Transverse colon (tissue), 4 donors: ENCODE measurements around the gene CBLIF. TPM values are rescaled to one million over a fixed set of nuclear protein-coding genes. Genes with fewer than 3 reads are reported as not detected.
A peak's percentile ranks its signal among the peaks of the same experiment; 100 is the strongest.
"Not testable (repeated sequence)": the region's sequence is repeated elsewhere in the genome, so short reads cannot be mapped to it uniquely, and the experiment has no call there.

Source experiments
- DNase-seq: peaks from one replicate; pipeline ENCODE4 v3.0.0-alpha.2; 2019
- H3K27ac ChIP-seq, 4 donors: fragments of 200-600 bp; sonication (generic); 2 replicates each; pipeline ENCODE4 v1.5.1; 2016 to 2018; ENCODE audit warnings: inconsistent platforms in 4 of 4
- H3K27me3 ChIP-seq: fragments of 200-600 bp; sonication (generic); 2 replicates; pipeline ENCODE4 v1.5.1; 2017; ENCODE audit warnings: inconsistent platforms
- H3K36me3 ChIP-seq, 4 donors: fragments of 200-600 bp; sonication (generic); 2 replicates each; pipeline ENCODE4 v1.5.1; 2017 to 2019; ENCODE audit warnings: inconsistent platforms in 4 of 4
- H3K4me1 ChIP-seq, 4 donors: fragments of 200-600 bp; sonication (generic); 2 replicates each; pipeline ENCODE4 v1.5.1; 2017 to 2020; ENCODE audit warnings: inconsistent platforms in 4 of 4
- H3K4me3 ChIP-seq, 4 donors: fragments of 200-600 bp; sonication (generic); 1 replicate in 1 of 4; 2 replicates in 3 of 4; pipeline versions ENCODE4 v1.5.1 to v1.6.1; 2017 to 2019; ENCODE audit warnings: inconsistent platforms in 4 of 4
- H3K9me3 ChIP-seq, 2 donors: fragments of 200-600 bp; sonication (generic); 2 replicates each; pipeline ENCODE4 v1.5.1; 2017 to 2019; ENCODE audit warnings: inconsistent platforms in 2 of 2
- EP300 ChIP-seq: sonication (generic); formaldehyde crosslinking; IDR thresholded peaks from one replicate; pipeline ENCODE4 v1.6.1; 2017; ENCODE audit warnings: antibody characterized with exemption, low read depth
- POLR2A ChIP-seq: fragments of 450-650 bp; IDR thresholded peaks from one replicate; pipeline ENCODE4 v1.6.1; 2016; ENCODE audit warnings: antibody characterized with exemption, mild to moderate bottlenecking, moderate library complexity
- POLR2AphosphoS5 ChIP-seq, 3 donors: sonication (generic); formaldehyde crosslinking; IDR thresholded peaks; one replicate each; pipeline ENCODE4 v1.6.1; 2016; ENCODE audit warnings: antibody characterized with exemption in 3 of 3
- WGBS, 2 donors: methylation state at CpG; one replicate each; pipeline ENCODE4 v1.1.5; 2018; ENCODE audit warnings: low coverage in 1 of 2; 5-methylcytosine and 5-hydroxymethylcytosine counted together
- in situ Hi-C, 4 donors: fragments of 200-750 bp; cut with MboI; loops; one replicate each; pipeline versions ENCODE4 v1.15.0 to v1.15.1; 2017; ENCODE audit warnings: low sequenced_read_pairs in 3 of 4, low pct_ligation_motif_present in 1 of 4, low pct_unique_long_range_greater_than_20kb in 1 of 4
- intact Hi-C: fragments of 100-400 bp; cut with DNase I; formaldehyde crosslinking; loops from one replicate; pipeline ENCODE4 v1.15.1; 2023; ENCODE audit warnings: low total_unique reads
- total RNA-seq, 4 donors: library from RNA; depleted of rRNA; stranded (reverse); fragments of >200 nt; gene quantifications; one replicate each; pipeline ENCODE4 v1.1.0, GENCODE V29; 2016
- TF ChIP-seq, protein P1 (sequence below), 5 experiments: fragments of 200-600 bp in 3 of 5; fragments of 450-650 bp in 2 of 5; sonication (generic) in 3 of 5; IDR thresholded peaks; 1 replicate in 2 of 5; 2 replicates in 3 of 5; pipeline ENCODE4 v1.5.1; 2016 to 2017; ENCODE audit warnings: antibody characterized with exemption in 5 of 5, inconsistent platforms in 3 of 5, mild to moderate bottlenecking in 2 of 5, moderate library complexity in 1 of 5

Gene CBLIF
- total RNA-seq, 4 donors from 2014 or later: not detected

DNA sequence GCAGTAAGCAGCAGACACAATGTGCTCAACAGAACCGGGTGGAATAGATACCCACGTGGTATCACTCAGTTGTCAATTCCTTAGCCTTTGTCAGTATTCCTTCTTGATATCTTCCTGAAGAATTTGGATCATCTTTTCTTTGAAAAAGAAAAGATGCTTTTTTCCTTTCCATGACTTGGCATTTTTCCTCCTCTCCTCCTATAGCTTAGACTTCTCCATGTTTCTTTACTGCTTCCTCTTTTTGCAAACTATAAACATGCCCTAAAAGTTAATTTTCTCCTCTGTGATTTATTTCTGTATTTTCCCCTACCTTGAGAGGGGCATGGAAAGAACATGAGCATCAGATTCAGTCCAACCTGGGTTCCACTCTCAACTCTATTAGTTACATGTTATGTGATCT lies 11.7 kb downstream of the CBLIF start:
- Histone ChIP-seq H3K27me3 (no peaks in the 10 kb centered on the region), H3K9me3 (no peaks in the 10 kb centered on the region), H3K4me3 (no peak overlapping the region), H3K4me1 (no peaks in the 10 kb centered on the region), H3K36me3 (no peaks in the 10 kb centered on the region), H3K27ac (no peak overlapping the region)
- intact Hi-C loops: no loop called here
- DNase-seq: no peak
- TF ChIP-seq, protein P1, sequence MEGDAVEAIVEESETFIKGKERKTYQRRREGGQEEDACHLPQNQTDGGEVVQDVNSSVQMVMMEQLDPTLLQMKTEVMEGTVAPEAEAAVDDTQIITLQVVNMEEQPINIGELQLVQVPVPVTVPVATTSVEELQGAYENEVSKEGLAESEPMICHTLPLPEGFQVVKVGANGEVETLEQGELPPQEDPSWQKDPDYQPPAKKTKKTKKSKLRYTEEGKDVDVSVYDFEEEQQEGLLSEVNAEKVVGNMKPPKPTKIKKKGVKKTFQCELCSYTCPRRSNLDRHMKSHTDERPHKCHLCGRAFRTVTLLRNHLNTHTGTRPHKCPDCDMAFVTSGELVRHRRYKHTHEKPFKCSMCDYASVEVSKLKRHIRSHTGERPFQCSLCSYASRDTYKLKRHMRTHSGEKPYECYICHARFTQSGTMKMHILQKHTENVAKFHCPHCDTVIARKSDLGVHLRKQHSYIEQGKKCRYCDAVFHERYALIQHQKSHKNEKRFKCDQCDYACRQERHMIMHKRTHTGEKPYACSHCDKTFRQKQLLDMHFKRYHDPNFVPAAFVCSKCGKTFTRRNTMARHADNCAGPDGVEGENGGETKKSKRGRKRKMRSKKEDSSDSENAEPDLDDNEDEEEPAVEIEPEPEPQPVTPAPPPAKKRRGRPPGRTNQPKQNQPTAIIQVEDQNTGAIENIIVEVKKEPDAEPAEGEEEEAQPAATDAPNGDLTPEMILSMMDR (IDR thresholded peaks at IDR 0.05): no peak
- TF ChIP-seq POLR2AphosphoS5 (IDR thresholded peaks at IDR 0.05): no peak
- no peak for TF ChIP-seq POLR2A
- no peak for TF ChIP-seq EP300
- in situ Hi-C loops: loop anchor here in 1 of 4 donors (25.0 kb wide), 1 partner anchor 304 kb away; no protein-coding TSS in a partner anchor
- WGBS, 2 donors: 80 to 87% methylated on average over 2 of the region's 2 CpGs

DNA sequence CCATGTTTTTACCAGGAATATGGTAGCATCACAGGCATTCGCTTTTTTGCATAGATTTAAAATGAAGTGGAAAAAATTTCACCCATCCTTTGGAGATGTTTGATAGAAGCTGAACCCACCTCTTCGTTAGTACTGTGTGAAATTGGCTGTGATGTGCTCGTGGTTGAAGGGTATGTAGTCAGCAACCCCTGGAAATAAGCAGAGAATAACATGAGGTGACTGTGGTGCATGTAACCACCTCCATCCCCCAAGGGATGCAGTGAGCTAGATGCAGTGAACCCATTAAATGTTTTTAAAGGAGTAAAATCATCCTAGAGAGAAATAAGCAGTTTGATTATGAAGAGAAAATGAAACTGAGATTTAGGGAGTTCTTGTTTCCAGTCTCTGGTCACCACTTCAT lies 15.9 kb downstream of the CBLIF start:
- H3K27me3 ChIP-seq: no peaks in the 10 kb centered on the region
- intact Hi-C loops: no loop called here
- H3K4me3 ChIP-seq: no peak overlapping the region
- H3K4me1 ChIP-seq: no peaks in the 10 kb centered on the region
- H3K36me3 ChIP-seq: no peaks in the 10 kb centered on the region
- 81% methylated on average over 3 of the region's 3 CpGs; no CpG with 5 or more reads in 1 of the 2 donors for WGBS, 2 donors
- no peak for DNase-seq
- H3K9me3 ChIP-seq: no peaks in the 10 kb centered on the region
- no peak overlapping the region for H3K27ac ChIP-seq
- in situ Hi-C loops: loop anchor here in 2 of 4 donors (10.0 to 25.0 kb wide), 2 partner anchors 305 to 308 kb away; no protein-coding TSS in a partner anchor
- TF ChIP-seq, protein P1 (IDR thresholded peaks at IDR 0.05): no peak
- no peak for TF ChIP-seq EP300
- TF ChIP-seq POLR2A: no peak
- TF ChIP-seq POLR2AphosphoS5 (IDR thresholded peaks at IDR 0.05): no peak

DNA sequence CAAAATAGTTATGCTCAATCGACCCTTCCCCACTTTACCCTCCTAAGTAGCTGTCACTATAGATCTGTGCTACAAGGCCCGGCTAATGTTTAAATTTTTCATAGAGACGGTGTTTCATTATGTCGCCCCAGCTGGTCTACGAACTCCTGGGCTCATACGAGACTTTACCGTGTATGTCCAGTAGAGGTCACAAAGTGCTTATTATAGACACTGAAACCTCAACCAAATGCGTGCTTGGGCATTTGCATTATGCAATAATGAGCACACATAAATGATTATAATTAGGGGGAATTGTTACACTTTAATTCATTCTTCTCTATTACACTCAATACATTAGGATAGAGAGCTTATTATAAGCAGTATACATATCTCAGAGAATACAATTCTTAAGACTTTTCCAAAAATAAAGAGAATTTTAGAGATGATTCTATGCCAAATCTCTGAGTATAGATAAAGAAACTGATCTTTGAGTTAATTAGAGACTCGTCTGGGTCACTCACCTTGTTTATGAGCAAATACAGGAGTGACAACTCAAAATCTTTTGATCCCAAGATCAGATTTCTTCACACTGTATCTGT lies 22.2 kb downstream of the CBLIF start:
- intact Hi-C loops (no loop called here), in situ Hi-C loops (loop anchor here in 3 of 4 donors (5.0 to 25.0 kb wide), 3 partner anchors 286 to 312 kb away; no protein-coding TSS in a partner anchor)
- Histone ChIP-seq H3K27ac (no peak overlapping the region), H3K9me3 (no peaks in the 10 kb centered on the region), H3K36me3 (no peaks in the 10 kb centered on the region), H3K27me3 (no peaks in the 10 kb centered on the region), H3K4me1 (peaks cover 0 to 9% (median 6%) of the 10 kb centered on the region in 4 donors), H3K4me3 (no peak overlapping the region)
- WGBS, 2 donors: 3 to 5% methylated on average over 9 of the region's 9 CpGs
- no peak for TF ChIP-seq EP300
- TF ChIP-seq, protein P1 (IDR thresholded peaks at IDR 0.05): peak; percentile 47 to 81 (median 56)
- peak; percentile 33 for DNase-seq

DNA sequence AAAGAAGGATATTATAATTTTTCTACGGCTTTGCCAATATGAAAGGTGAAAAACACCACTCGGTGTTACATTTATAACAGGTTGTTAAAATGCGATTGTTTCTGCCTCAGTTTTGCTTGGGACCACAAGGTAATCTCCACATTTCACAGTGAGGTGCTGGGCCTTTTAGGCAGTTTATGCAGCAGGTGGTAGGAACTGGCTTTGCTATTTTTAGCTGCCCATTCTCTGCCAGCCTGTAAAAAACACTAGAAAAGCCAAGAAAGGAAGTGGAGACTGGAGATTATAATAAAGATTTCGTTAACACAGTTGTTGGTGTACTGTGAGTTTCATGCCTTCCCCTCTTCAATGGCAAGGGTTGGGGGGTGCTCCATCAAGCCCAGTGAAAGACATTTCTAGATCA lies 26.7 kb downstream of the CBLIF start:
- no peaks in the 10 kb centered on the region for H3K36me3 ChIP-seq
- 65 to 77% methylated on average over 4 of the region's 4 CpGs for WGBS, 2 donors
- peaks cover 0 to 9% (median 6%) of the 10 kb centered on the region in 4 donors for H3K4me1 ChIP-seq
- no peak overlapping the region for H3K4me3 ChIP-seq
- no peaks in the 10 kb centered on the region for H3K27me3 ChIP-seq
- in situ Hi-C loops: loop anchor here in 3 of 4 donors (25.0 kb wide), 1 partner anchor 281 kb away; no protein-coding TSS in a partner anchor
- H3K9me3 ChIP-seq: no peaks in the 10 kb centered on the region
- no peak overlapping the region for H3K27ac ChIP-seq
- no peak for DNase-seq
- TF ChIP-seq POLR2AphosphoS5 (IDR thresholded peaks at IDR 0.05) (no peak), EP300 (no peak), POLR2A (no peak)
- TF ChIP-seq, protein P1 (IDR thresholded peaks at IDR 0.05): no peak
- intact Hi-C loops: no loop called here

- in situ Hi-C loops: loop anchor here in 3 of 4 donors (25.0 kb wide), 1 partner anchor 279 kb away; no protein-coding TSS in a partner anchor
- DNase-seq, intact Hi-C loops: not testable (repeated sequence)
Measured at GRCh38 chr11:59816434-59816833, 28.9 kb downstream of the CBLIF start.

More at GRCh38 chr11:59816434-59816833, 28.9 kb downstream of the CBLIF start:
- not testable (repeated sequence) for H3K9me3 ChIP-seq, H3K27me3 ChIP-seq, H3K27ac ChIP-seq, H3K4me3 ChIP-seq, H3K4me1 ChIP-seq, H3K36me3 ChIP-seq
- 78% methylated on average over 1 of the region's 1 CpG; no CpG with 5 or more reads in 1 of the 2 donors for WGBS, 2 donors
